ENCODE data around the gene CCDC57. TPM values are rescaled to one million over a fixed set of nuclear protein-coding genes. Genes with fewer than 3 reads are reported as not detected.
"Not testable (repeated sequence)": the region's sequence is repeated elsewhere in the genome, so short reads cannot be mapped to it uniquely, and the experiment has no call there.

CCDC57 gene
- total and polyA plus RNA-seq, 11 donors, result 4.3 to 17.6 (median 9.5) TPM

GRCh38 chr17:82177761-82178498, 34.7 kb downstream of the CCDC57 start:
- WGBS, 4 donors, result 87 to 94% (median 92%) methylated on average over 11 to 13 of the region's 13 CpGs
- H3K36me3 ChIP-seq, result peaks cover 0 to 56% (median 22%) of the 10 kb centered on the region in 9 donors
- DNase-seq (peak in 1 of 5 donors; percentile 21), ATAC-seq (no peak)
- H3K4me3 ChIP-seq, result no peak overlapping the region
- H3K4me1 ChIP-seq, result no peaks in the 10 kb centered on the region
- intact Hi-C loops (cut with DNase I), result no loop called here
- no peaks in the 10 kb centered on the region for H3K27me3 ChIP-seq
- TF ChIP-seq CTCF (IDR thresholded peaks at IDR 0.05), result no peak
- no peak overlapping the region for H3K27ac ChIP-seq
- no peaks in the 10 kb centered on the region for H3K9me3 ChIP-seq

- intact Hi-C loops (cut with DNase I), result no loop called here
- no peaks in the 10 kb centered on the region for H3K9me3 ChIP-seq
- DNase-seq, result no peak
- peaks cover 0 to 55% (median 19%) of the 10 kb centered on the region in 9 donors for H3K36me3 ChIP-seq
- H3K27ac ChIP-seq, result no peak overlapping the region
- WGBS, 4 donors, result 89 to 96% (median 92%) methylated on average over 11 of the region's 11 CpGs
- H3K27me3 ChIP-seq, result no peaks in the 10 kb centered on the region
- no peak overlapping the region for H3K4me3 ChIP-seq
- TF ChIP-seq POLR2A (IDR thresholded peaks at IDR 0.05) (no peak), CTCF (IDR thresholded peaks at IDR 0.05) (no peak)
- no peak for ATAC-seq
- no peaks in the 10 kb centered on the region for H3K4me1 ChIP-seq
These were observed 35.4 kb downstream of the CCDC57 start for GRCh38 chr17:82177276-82177675.

- Histone ChIP-seq H3K4me3 (no peak overlapping the region), H3K27me3 (no peaks in the 10 kb centered on the region), H3K27ac (no peak overlapping the region), H3K36me3 (peaks cover 0 to 51% (median 24%) of the 10 kb centered on the region in 9 donors), H3K4me1 (no peaks in the 10 kb centered on the region), H3K9me3 (no peaks in the 10 kb centered on the region)
- DNase-seq (peak in 1 of 5 donors; percentile 28), ATAC-seq (no peak)
- WGBS, 4 donors, result 87 to 97% (median 91%) methylated on average over 3 to 4 of the region's 4 CpGs
- intact Hi-C loops (cut with DNase I), result no loop called here
- no peak for TF ChIP-seq CTCF (IDR thresholded peaks at IDR 0.05)
These were observed 36.7 kb downstream of the CCDC57 start for GRCh38 chr17:82175951-82176350.

- Histone ChIP-seq H3K9me3 (no peaks in the 10 kb centered on the region), H3K4me3 (no peak overlapping the region), H3K27me3 (no peaks in the 10 kb centered on the region), H3K36me3 (peaks cover 0 to 45% (median 29%) of the 10 kb centered on the region in 9 donors), H3K4me1 (no peaks in the 10 kb centered on the region), H3K27ac (no peak overlapping the region)
- ATAC-seq (no peak), DNase-seq (peak in 1 of 5 donors; percentile 38)
- TF ChIP-seq POLR2A (IDR thresholded peaks at IDR 0.05), result no peak
- no peak for TF ChIP-seq CTCF (IDR thresholded peaks at IDR 0.05)
- 81 to 88% (median 86%) methylated on average over 10 of the region's 10 CpGs for WGBS, 4 donors
- intact Hi-C loops (cut with DNase I), result no loop called here
These were observed 37.4 kb downstream of the CCDC57 start for GRCh38 chr17:82175201-82175600.

GRCh38 chr17:82174042-82174857, 38.4 kb downstream of the CCDC57 start:
- H3K27ac ChIP-seq; intact Hi-C loops (cut with DNase I); H3K9me3 ChIP-seq; ATAC-seq; H3K27me3 ChIP-seq; H3K4me1 ChIP-seq; H3K4me3 ChIP-seq: not testable (repeated sequence)
- DNase-seq, result peak in 1 of 5 donors; percentile 34
- 83 to 86% (median 83%) methylated on average over 17 of the region's 17 CpGs for WGBS, 4 donors
- H3K36me3 ChIP-seq, result peaks cover 0 to 50% (median 29%) of the 10 kb centered on the region in 9 donors

Measured in heart left ventricle (tissue), 16 donors.